ENCODE measurements around the gene SRSF2. TPM values are rescaled to one million over a fixed set of nuclear protein-coding genes. Genes with fewer than 3 reads are reported as not detected.

SRSF2 gene
- total and polyA plus RNA-seq, 11 donors, result 67.0 to 155 (median 79.5) TPM

DNA sequence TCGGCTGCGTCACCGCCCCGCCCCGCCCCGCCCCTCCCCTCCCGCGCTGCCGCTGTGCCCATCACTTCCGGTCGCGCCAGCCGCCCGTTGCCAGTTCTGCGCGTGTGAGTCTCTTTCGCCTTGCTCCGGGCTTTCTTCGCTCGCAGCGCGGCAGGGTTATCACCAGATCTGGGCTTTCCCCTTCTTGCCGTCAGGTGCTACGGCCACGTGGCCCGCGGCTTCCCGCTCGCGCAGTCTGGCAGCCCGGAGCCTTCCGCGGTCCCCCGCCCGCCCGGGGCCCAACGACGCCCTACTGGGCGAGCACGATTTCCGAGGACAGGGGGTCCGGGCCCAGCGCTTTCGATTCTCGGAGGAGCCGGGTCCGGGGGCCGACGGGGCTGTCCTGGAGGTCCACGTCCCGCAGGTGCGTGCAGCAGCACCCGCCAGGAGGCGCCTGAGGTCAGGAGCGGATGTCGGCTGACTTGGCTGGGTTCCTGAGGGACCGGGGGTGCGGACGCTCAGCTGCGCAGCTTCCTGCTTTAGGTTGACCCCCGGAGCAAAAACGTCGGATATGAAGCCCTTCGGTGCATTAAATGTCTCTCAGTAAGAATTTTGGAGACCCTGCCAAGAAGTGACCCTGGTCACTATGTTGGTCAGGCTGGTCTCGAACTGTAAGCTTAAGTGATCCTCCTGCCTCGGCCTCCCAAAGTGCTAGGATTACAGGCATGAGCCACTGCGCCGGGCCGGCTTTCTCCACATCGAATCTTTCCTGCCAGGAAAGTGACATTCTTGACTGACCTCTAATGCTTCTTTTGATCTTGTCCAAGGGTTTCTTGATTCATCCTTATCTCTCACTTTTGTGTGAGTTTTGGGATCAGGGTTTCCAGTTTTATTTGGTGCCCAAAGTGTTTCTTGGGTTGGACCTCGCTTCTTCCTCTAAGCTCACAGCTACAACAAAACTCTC lies 10.1 kb downstream of the SRSF2 start, which contains the start of gene METTL23:
Gene METTL23 (plus strand): TSS at position 64 of the 943 bp plus-strand sequence. CDS start 2,872 bp downstream, outside the sequence.
- peaks cover 6 to 74% (median 46%) of the 10 kb centered on the region in 12 donors for H3K4me1 ChIP-seq
- peak; percentile 87 to 93 (median 90) for DNase-seq
- peak within 1 kb of the TSS; percentile 96 to 100 (median 98) for H3K27ac ChIP-seq
- no peaks in the 10 kb centered on the region for H3K9me3 ChIP-seq
- ATAC-seq, result peak; percentile 27 to 64 (median 61)
- peaks cover 0 to 64% (median 52%) of the 10 kb centered on the region in 9 donors for H3K36me3 ChIP-seq
- WGBS, 4 donors, result 2 to 6% (median 3%) methylated on average over 26 to 71 of the region's 71 CpGs
- intact Hi-C loops (cut with DNase I), result loop anchor here in 4 of 10 donors (1.0 to 10.0 kb wide), 4 partner anchors 10 to 170 kb away; partner anchors contain the start of gene SRSF2 (in 1 of the 4)
- H3K27me3 ChIP-seq, result no peaks in the 10 kb centered on the region
- TF ChIP-seq, protein P1, sequence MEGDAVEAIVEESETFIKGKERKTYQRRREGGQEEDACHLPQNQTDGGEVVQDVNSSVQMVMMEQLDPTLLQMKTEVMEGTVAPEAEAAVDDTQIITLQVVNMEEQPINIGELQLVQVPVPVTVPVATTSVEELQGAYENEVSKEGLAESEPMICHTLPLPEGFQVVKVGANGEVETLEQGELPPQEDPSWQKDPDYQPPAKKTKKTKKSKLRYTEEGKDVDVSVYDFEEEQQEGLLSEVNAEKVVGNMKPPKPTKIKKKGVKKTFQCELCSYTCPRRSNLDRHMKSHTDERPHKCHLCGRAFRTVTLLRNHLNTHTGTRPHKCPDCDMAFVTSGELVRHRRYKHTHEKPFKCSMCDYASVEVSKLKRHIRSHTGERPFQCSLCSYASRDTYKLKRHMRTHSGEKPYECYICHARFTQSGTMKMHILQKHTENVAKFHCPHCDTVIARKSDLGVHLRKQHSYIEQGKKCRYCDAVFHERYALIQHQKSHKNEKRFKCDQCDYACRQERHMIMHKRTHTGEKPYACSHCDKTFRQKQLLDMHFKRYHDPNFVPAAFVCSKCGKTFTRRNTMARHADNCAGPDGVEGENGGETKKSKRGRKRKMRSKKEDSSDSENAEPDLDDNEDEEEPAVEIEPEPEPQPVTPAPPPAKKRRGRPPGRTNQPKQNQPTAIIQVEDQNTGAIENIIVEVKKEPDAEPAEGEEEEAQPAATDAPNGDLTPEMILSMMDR (IDR thresholded peaks at IDR 0.05), result peak; percentile 55 to 92 (median 68)
- no peak for TF ChIP-seq POLR2A (IDR thresholded peaks at IDR 0.05)
- H3K4me3 ChIP-seq, result peak within 1 kb of the TSS; percentile 71 to 99 (median 88)

DNA sequence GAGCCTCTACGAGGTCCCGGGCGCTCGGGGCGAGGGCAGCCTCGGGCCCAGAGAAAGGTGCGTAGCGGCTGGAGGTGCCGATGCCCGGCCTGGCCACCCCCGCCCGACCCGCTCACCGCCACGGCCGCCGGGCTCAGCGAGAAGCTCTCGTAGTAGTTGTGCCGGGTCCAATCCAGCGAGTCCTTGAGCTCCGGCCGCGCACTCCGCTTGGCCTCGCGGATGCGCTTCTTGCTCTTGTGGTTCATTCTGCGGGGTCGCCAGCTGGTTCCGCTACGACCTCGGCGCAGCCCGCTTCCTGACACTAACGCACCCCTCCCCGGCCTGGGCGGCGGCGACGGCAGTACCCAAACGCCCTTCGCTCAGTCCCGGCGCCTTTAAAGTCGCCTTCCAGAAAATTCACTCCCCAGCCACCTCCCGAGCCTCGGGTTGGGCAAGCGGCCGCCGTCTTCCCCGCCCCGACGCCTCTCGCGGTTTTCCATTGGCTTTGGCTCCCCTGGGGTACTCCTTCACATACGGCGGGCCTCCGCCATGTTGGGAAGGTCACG lies 10.8 kb downstream of the SRSF2 start, which contains the start of gene JMJD6:
Gene JMJD6 (minus strand): TSS at position 376 of the 545 bp plus-strand sequence. CDS start 131 bp downstream, at position 245.
- H3K9me3 ChIP-seq, result no peaks in the 10 kb centered on the region
- intact Hi-C loops (cut with DNase I), result loop anchor here in 4 of 10 donors (1.0 to 10.0 kb wide), 4 partner anchors 11 to 169 kb away; partner anchors contain the start of gene SRSF2 (in 1 of the 4)
- whole genome bisulfite sequencing, 4 donors, result 0 to 3% (median 0%) methylated on average over 7 to 60 of the region's 60 CpGs
- DNase-seq (peak; percentile 97 to 98 (median 98)), ATAC-seq (peak; percentile 93 to 96 (median 95))
- peaks cover 0 to 64% (median 52%) of the 10 kb centered on the region in 9 donors for H3K36me3 ChIP-seq
- peaks cover 6 to 73% (median 51%) of the 10 kb centered on the region in 12 donors for H3K4me1 ChIP-seq
- TF ChIP-seq POLR2A (IDR thresholded peaks at IDR 0.05), result peak; percentile 53 to 90
- TF ChIP-seq, protein P1 (IDR thresholded peaks at IDR 0.05), result no peak
- H3K4me3 ChIP-seq, result peak within 1 kb of the TSS; percentile 71 to 99 (median 88)
- no peaks in the 10 kb centered on the region for H3K27me3 ChIP-seq
- H3K27ac ChIP-seq, result peak within 1 kb of the TSS; percentile 96 to 100 (median 98)

DNA sequence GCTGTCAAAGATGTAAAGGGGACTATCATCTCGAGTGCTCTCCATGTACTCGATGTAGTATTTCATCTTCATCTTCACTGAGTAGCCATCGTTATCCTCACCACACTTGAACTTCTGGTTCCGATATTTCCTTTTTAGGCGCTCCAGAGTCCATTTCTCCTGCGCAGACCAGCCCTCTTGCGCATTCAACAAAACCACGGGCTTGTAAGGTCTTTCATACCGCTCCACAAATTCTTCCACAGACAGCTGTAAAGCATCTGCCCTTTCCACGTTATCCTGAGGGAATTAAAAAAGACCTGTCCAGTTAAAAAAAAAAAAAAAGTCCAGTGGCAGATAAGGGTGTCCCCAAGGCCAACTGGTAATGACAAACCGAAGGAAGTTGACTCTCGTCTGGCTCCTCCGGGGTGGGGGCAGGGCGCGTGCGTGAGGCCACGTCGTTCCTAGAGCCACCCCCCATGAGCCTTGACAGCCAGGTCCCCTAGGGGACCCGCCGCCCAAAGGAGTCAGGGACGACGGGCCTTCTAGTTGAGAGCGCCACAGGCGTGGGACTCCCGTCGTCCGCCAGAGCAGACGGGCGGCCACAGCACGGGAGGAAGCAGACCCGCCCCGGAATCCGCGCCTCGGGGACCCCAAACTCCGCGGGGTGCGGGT lies 11.4 kb downstream of the SRSF2 start:
- DNase-seq (peak; percentile 83 to 89 (median 85)), ATAC-seq (peak in 3 of 4 donors; percentile 48 to 64 (median 58))
- WGBS, 4 donors, result 2 to 3% (median 3%) methylated on average over 25 to 38 of the region's 38 CpGs
- H3K4me1 ChIP-seq, result peaks cover 9 to 75% (median 55%) of the 10 kb centered on the region in 12 donors
- intact Hi-C loops (cut with DNase I), result loop anchor here in 4 of 10 donors (1.0 to 10.0 kb wide), 4 partner anchors 12 to 168 kb away; partner anchors contain the start of gene SRSF2 (in 1 of the 4)
- TF ChIP-seq, protein P1 (IDR thresholded peaks at IDR 0.05), result no peak
- no peak for TF ChIP-seq POLR2A (IDR thresholded peaks at IDR 0.05)
- peak overlapping the region; percentile 96 to 100 (median 98) for H3K27ac ChIP-seq
- H3K36me3 ChIP-seq, result peaks cover 0 to 65% (median 54%) of the 10 kb centered on the region in 9 donors
- H3K9me3 ChIP-seq, result no peaks in the 10 kb centered on the region
- no peaks in the 10 kb centered on the region for H3K27me3 ChIP-seq
- H3K4me3 ChIP-seq, result peak overlapping the region; percentile 71 to 99 (median 88)
